Prostate gland (tissue), 2 donors: ENCODE data around the gene PNPLA7. TPM values are rescaled to one million over a fixed set of nuclear protein-coding genes. Genes with fewer than 3 reads are reported as not detected.

Experiments
- DNase-seq: peaks from one replicate; pipeline ENCODE4 v3.0.0-alpha.2; 2019; ENCODE audit warnings: low spot score
- H3K27ac ChIP-seq, 2 donors: fragments of 200-600 bp; sonication (generic); 2 replicates each; pipeline ENCODE4 v1.5.1; 2017 to 2019
- H3K27me3 ChIP-seq: fragments of 200-600 bp; sonication (generic); replicated peaks from 2 replicates; pipeline ENCODE4 v1.5.1; 2019; ENCODE audit not compliant: insufficient read depth
- H3K36me3 ChIP-seq, 2 donors: fragments of 200-600 bp; sonication (generic); 1 replicate in 1 of 2; 2 replicates in 1 of 2; pipeline versions ENCODE4 v1.5.1 to v1.8.1; 2017 to 2019
- H3K4me1 ChIP-seq: fragments of 200-600 bp; sonication (generic); replicated peaks from 2 replicates; pipeline ENCODE4 v1.5.1; 2019
- H3K4me3 ChIP-seq, 2 donors: fragments of 200-600 bp; sonication (generic); 2 replicates each; pipeline ENCODE4 v1.5.1; 2017 to 2019
- H3K9me3 ChIP-seq: fragments of 200-600 bp; sonication (generic); 2 replicates; pipeline ENCODE4 v1.5.1; 2017
- POLR2A ChIP-seq: fragments of 450-650 bp; IDR thresholded peaks from one replicate; pipeline ENCODE4 v1.6.1; 2016; ENCODE audit warnings: antibody characterized with exemption, mild to moderate bottlenecking
- POLR2AphosphoS5 ChIP-seq: sonication (generic); formaldehyde crosslinking; IDR thresholded peaks from one replicate; pipeline ENCODE4 v1.6.1; 2017; ENCODE audit warnings: antibody characterized with exemption
- WGBS: methylation state at CpG from one replicate; pipeline ENCODE4 v1.1.5; 2018; 5-methylcytosine and 5-hydroxymethylcytosine counted together
- intact Hi-C: fragments of 100-400 bp; cut with DNase I; formaldehyde crosslinking; loops from one replicate; pipeline ENCODE4 v1.14.2; 2022
- total RNA-seq, 2 donors: library from RNA; depleted of rRNA; stranded (reverse); fragments of >200 nt; gene quantifications; one replicate each; pipeline ENCODE4 v1.1.0, GENCODE V29; 2016
- TF ChIP-seq, protein P1 (sequence below), 4 experiments: fragments of 200-600 bp in 2 of 4; fragments of 450-650 bp in 2 of 4; sonication (generic) in 2 of 4; IDR thresholded peaks; 1 replicate in 3 of 4; 2 replicates in 1 of 4; pipeline ENCODE4 v1.5.1; 2016 to 2019; ENCODE audit warnings: antibody characterized with exemption in 4 of 4, mild to moderate bottlenecking in 2 of 4, moderate library complexity in 2 of 4

The PNPLA7 gene
- total RNA-seq, 2 donors from 2014 or later, result 34.2 to 64.3 TPM

- peak; percentile 78 for DNase-seq
- Histone ChIP-seq H3K27ac (peak overlapping the region; percentile 90 to 93), H3K9me3 (no peaks in the 10 kb centered on the region), H3K4me3 (peak overlapping the region in 1 of 2 donors; percentile 85), H3K4me1 (peaks cover 4% of the 10 kb centered on the region), H3K27me3 (no peaks in the 10 kb centered on the region), H3K36me3 (no peaks in the 10 kb centered on the region)
- no peak for TF ChIP-seq POLR2A
- peak; percentile 74 for TF ChIP-seq POLR2AphosphoS5
- 79% methylated on average over 23 of the region's 23 CpGs for WGBS
- intact Hi-C loops, result no loop called here
Measured at GRCh38 chr9:137547687-137548543, 2.3 kb downstream of the PNPLA7 start.

DNA sequence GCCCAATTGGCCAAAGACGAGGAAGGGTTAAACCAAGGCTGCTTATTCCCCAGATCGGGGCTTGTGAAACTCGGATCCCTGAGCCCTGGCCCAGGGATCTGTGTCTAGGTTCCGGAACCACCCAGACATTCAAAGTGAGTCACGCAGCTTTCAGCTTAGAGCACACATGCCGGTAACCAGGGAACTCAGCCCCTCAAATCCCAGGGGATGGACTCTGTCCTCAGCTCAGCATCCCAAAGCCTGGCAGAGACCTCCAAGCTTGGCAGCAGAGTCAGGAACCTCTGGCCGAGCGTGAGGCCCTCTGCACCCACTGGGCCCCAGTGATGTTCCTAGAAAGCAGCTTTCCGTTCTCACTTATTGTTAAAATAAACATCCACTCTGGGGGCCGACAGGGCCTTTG is 5.1 kb downstream of the PNPLA7 start:
- Histone ChIP-seq H3K4me3 (no peak overlapping the region), H3K27me3 (no peaks in the 10 kb centered on the region), H3K36me3 (no peaks in the 10 kb centered on the region), H3K27ac (no peak overlapping the region), H3K9me3 (no peaks in the 10 kb centered on the region), H3K4me1 (no peaks in the 10 kb centered on the region)
- TF ChIP-seq POLR2AphosphoS5 (no peak), POLR2A (no peak)
- TF ChIP-seq, protein P1, sequence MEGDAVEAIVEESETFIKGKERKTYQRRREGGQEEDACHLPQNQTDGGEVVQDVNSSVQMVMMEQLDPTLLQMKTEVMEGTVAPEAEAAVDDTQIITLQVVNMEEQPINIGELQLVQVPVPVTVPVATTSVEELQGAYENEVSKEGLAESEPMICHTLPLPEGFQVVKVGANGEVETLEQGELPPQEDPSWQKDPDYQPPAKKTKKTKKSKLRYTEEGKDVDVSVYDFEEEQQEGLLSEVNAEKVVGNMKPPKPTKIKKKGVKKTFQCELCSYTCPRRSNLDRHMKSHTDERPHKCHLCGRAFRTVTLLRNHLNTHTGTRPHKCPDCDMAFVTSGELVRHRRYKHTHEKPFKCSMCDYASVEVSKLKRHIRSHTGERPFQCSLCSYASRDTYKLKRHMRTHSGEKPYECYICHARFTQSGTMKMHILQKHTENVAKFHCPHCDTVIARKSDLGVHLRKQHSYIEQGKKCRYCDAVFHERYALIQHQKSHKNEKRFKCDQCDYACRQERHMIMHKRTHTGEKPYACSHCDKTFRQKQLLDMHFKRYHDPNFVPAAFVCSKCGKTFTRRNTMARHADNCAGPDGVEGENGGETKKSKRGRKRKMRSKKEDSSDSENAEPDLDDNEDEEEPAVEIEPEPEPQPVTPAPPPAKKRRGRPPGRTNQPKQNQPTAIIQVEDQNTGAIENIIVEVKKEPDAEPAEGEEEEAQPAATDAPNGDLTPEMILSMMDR (IDR thresholded peaks at IDR 0.05), result no peak
- no peak for DNase-seq
- WGBS, result 80% methylated on average over 10 of the region's 10 CpGs
- intact Hi-C loops, result no loop called here

DNA sequence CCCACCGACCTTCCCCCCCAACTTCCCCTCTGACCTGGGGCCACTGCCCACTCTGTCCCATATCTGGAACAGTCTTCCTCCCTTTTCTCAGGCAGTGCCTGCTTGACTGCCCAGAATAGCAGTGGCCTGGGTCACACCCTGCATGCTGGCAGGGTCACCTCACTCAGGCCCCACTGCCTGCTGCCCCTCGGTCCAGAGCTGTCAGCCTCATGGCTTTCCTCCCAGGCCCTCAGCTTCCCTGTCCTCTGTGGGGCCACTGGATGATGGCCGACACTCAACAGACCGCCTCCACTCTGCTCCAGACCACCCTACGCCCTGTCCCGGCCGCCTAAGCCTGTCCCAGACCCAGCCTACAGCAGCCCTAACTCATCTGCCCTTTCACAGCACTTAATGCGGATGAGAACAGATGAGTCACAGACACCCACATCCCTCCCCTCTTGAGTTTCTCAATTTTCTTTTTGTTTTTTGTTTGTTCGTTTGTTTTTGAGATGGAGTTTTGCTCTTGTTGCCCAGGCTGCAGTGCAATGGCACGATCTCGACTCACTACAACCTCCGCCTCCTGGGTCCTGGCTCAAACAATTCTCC is 5.9 kb downstream of the PNPLA7 start:
- DNase-seq, result no peak
- Histone ChIP-seq H3K9me3 (no peaks in the 10 kb centered on the region), H3K4me1 (no peaks in the 10 kb centered on the region), H3K4me3 (no peak overlapping the region), H3K27me3 (no peaks in the 10 kb centered on the region), H3K36me3 (no peaks in the 10 kb centered on the region), H3K27ac (no peak overlapping the region)
- 78% methylated on average over 12 of the region's 12 CpGs for WGBS
- intact Hi-C loops, result no loop called here
- TF ChIP-seq, protein P1 (IDR thresholded peaks at IDR 0.05), result no peak
- TF ChIP-seq POLR2AphosphoS5 (no peak), POLR2A (no peak)

GRCh38 chr9:137543237-137543963 is 6.8 kb downstream of the PNPLA7 start:
- 90% methylated on average over 23 of the region's 25 CpGs for WGBS
- Histone ChIP-seq H3K36me3 (no peaks in the 10 kb centered on the region), H3K9me3 (no peaks in the 10 kb centered on the region), H3K4me3 (no peak overlapping the region), H3K27ac (no peak overlapping the region), H3K4me1 (no peaks in the 10 kb centered on the region), H3K27me3 (no peaks in the 10 kb centered on the region)
- intact Hi-C loops, result no loop called here
- TF ChIP-seq, protein P1 (IDR thresholded peaks at IDR 0.05), result no peak
- no peak for DNase-seq

DNA sequence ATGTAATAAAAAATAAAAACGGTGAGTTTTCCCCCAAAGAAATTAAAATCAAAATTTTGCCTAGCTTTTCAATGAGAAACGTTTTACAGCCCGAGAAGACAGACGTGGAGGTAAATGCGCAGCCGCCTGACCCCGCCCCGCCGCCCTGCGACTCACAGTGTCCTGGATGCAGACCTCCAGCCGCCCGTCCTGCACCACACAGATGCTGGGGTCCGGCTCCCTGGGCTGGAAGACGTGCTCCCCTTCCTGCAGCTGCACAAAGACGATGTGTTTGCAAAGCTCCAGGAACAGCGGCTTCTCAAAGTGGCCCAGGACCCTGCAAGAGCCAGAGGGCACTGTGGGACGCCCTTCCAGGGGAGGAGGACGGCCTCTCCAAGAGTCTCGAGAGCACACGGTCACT is 7.7 kb downstream of the PNPLA7 start:
- Histone ChIP-seq H3K4me1 (no peaks in the 10 kb centered on the region), H3K9me3 (no peaks in the 10 kb centered on the region), H3K4me3 (no peak overlapping the region), H3K27me3 (no peaks in the 10 kb centered on the region), H3K27ac (no peak overlapping the region), H3K36me3 (no peaks in the 10 kb centered on the region)
- TF ChIP-seq POLR2AphosphoS5 (no peak), POLR2A (no peak)
- TF ChIP-seq, protein P1 (IDR thresholded peaks at IDR 0.05), result no peak
- intact Hi-C loops, result no loop called here
- no peak for DNase-seq
- WGBS, result 92% methylated on average over 20 of the region's 20 CpGs
